Osteocyte (in vitro differentiated cells): Measurements from ENCODE around the gene C19orf12. TPM values are rescaled to one million over a fixed set of nuclear protein-coding genes. Genes with fewer than 3 reads are reported as not detected.

Experiments used
- DNase-seq: peaks from one replicate; pipeline ENCODE4 v3.0.0; 2021; ENCODE audit warnings: mixed read lengths; ENCODE audit not compliant: unreplicated experiment; ENCODE audit errors: extremely low spot score
- H3K27ac Mint-ChIP-seq: one replicate; pipeline ENCODE4 v1.8.0; 2021; ENCODE audit warnings: mild to moderate bottlenecking, mixed read lengths; ENCODE audit not compliant: unreplicated experiment
- H3K27me3 Mint-ChIP-seq: one replicate; pipeline ENCODE4 v1.8.0; 2021; ENCODE audit warnings: mixed read lengths; ENCODE audit not compliant: unreplicated experiment
- H3K36me3 Mint-ChIP-seq: one replicate; pipeline ENCODE4 v1.8.0; 2021; ENCODE audit warnings: mixed read lengths; ENCODE audit not compliant: unreplicated experiment
- H3K4me1 Mint-ChIP-seq: one replicate; pipeline ENCODE4 v1.8.0; 2021; ENCODE audit warnings: mixed read lengths; ENCODE audit not compliant: unreplicated experiment
- H3K4me3 Mint-ChIP-seq: one replicate; pipeline ENCODE4 v1.8.0; 2021; ENCODE audit warnings: mild to moderate bottlenecking, moderate library complexity, mixed read lengths; ENCODE audit not compliant: unreplicated experiment
- H3K9me3 Mint-ChIP-seq: one replicate; pipeline ENCODE4 v1.8.0; 2021; ENCODE audit warnings: mixed read lengths; ENCODE audit not compliant: unreplicated experiment
- CTCF ChIP-seq: fragments of 200-600 bp; sonication (generic); IDR thresholded peaks from 2 replicates; pipeline ENCODE4 v1.5.0; 2021; ENCODE audit warnings: antibody characterized with exemption, mild to moderate bottlenecking, moderate library complexity
- total RNA-seq: library from RNA; stranded (reverse); gene quantifications from 2 replicates; pipeline ENCODE4 v1.2.1, GENCODE V29; 2021

The C19orf12 gene
- total RNA-seq, 1 donor from 2014 or later, result 42.7 TPM

GRCh38 chr19:29697523-29698261 is 17.4 kb downstream of the C19orf12 start:
- Mint-ChIP-seq H3K36me3 (peaks cover 4% of the 10 kb centered on the region), H3K4me3 (no peak overlapping the region), H3K27me3 (no peaks in the 10 kb centered on the region), H3K4me1 (peaks cover 12% of the 10 kb centered on the region), H3K27ac (no peak overlapping the region), H3K9me3 (no peaks in the 10 kb centered on the region)
- no peak for TF ChIP-seq CTCF
- no peak for DNase-seq

- no peaks in the 10 kb centered on the region for H3K9me3 Mint-ChIP-seq
These were observed 18.6 kb downstream of the C19orf12 start for GRCh38 chr19:29696565-29696846.

GRCh38 chr19:29695765-29696564 is 19.1 kb downstream of the C19orf12 start:
- Mint-ChIP-seq H3K9me3 (no peaks in the 10 kb centered on the region), H3K36me3 (peaks cover under 1% of the 10 kb centered on the region), H3K4me1 (peaks cover 14% of the 10 kb centered on the region), H3K27me3 (no peaks in the 10 kb centered on the region), H3K27ac (no peak overlapping the region), H3K4me3 (no peak overlapping the region)
- no peak for TF ChIP-seq CTCF
- DNase-seq, result no peak

More at GRCh38 chr19:29696565-29696846, 18.6 kb downstream of the C19orf12 start:
- Mint-ChIP-seq H3K4me1 (peaks cover 12% of the 10 kb centered on the region), H3K27me3 (no peaks in the 10 kb centered on the region), H3K4me3 (no peak overlapping the region), H3K36me3 (peaks cover 2% of the 10 kb centered on the region), H3K27ac (no peak overlapping the region)
- no peak for DNase-seq
- no peak for TF ChIP-seq CTCF

- peaks cover 18% of the 10 kb centered on the region for H3K4me1 Mint-ChIP-seq
- peak; percentile 95 for TF ChIP-seq CTCF
- H3K4me3 Mint-ChIP-seq, result no peak overlapping the region
- H3K27me3 Mint-ChIP-seq, result no peaks in the 10 kb centered on the region
- peak; percentile 93 for DNase-seq
- peak overlapping the region; percentile 71 for H3K27ac Mint-ChIP-seq
- no peaks in the 10 kb centered on the region for H3K36me3 Mint-ChIP-seq
- H3K9me3 Mint-ChIP-seq, result no peaks in the 10 kb centered on the region
These were observed 20.1 kb downstream of the C19orf12 start for GRCh38 chr19:29694669-29695627.
